Breast epithelium (tissue), 4 donors: ENCODE data around the gene TBL1XR1. TPM values are rescaled to one million over a fixed set of nuclear protein-coding genes. Genes with fewer than 3 reads are reported as not detected.
"Not testable (repeated sequence)": the region's sequence is repeated elsewhere in the genome, so short reads cannot be mapped to it uniquely, and the experiment has no call there.

ENCODE experiments used
- DNase-seq, 2 donors: peaks; one replicate each; pipeline ENCODE4 v3.0.0-alpha.2; 2019; ENCODE audit warnings: low spot score in 2 of 2
- H3K27ac ChIP-seq, 2 donors: fragments of 200-600 bp; sonication (generic) in 1 of 2; one replicate each; pipeline ENCODE4 v1.5.1; 2016 to 2019; ENCODE audit warnings: mild to moderate bottlenecking in 1 of 2
- H3K27me3 ChIP-seq, 2 donors: fragments of 200-600 bp; sonication (generic) in 1 of 2; one replicate each; pipeline versions ENCODE4 v1.5.1 to v1.6.0; 2017 to 2019; ENCODE audit warnings: control low read depth in 1 of 2, mild to moderate bottlenecking in 1 of 2
- H3K36me3 ChIP-seq: fragments of 200-600 bp; one replicate; pipeline ENCODE4 v1.5.1; 2019
- H3K4me1 ChIP-seq, 2 donors: fragments of 200-600 bp; sonication (generic); one replicate each; pipeline ENCODE4 v1.5.1; 2016 to 2019; ENCODE audit warnings: control low read depth in 1 of 2
- H3K4me3 ChIP-seq, 3 donors: fragments of 200-600 bp; sonication (generic); 1 replicate in 2 of 3; 2 replicates in 1 of 3; pipeline ENCODE4 v1.5.1; 2016 to 2019; ENCODE audit warnings: mild to moderate bottlenecking in 3 of 3, moderate library complexity in 2 of 3
- H3K9me3 ChIP-seq, 2 donors: fragments of 200-600 bp; sonication (generic) in 1 of 2; one replicate each; pipeline ENCODE4 v1.5.1; 2016 to 2019; ENCODE audit warnings: control low read depth in 1 of 2
- POLR2A ChIP-seq: fragments of 450-650 bp; IDR thresholded peaks from one replicate; pipeline ENCODE4 v1.6.1; 2016; ENCODE audit warnings: antibody characterized with exemption, mild to moderate bottlenecking, moderate library complexity
- POLR2AphosphoS5 ChIP-seq, 3 donors: sonication (generic); formaldehyde crosslinking; IDR thresholded peaks; one replicate each; pipeline ENCODE4 v1.6.1; 2017; ENCODE audit warnings: antibody characterized with exemption in 3 of 3
- intact Hi-C: fragments of 100-400 bp; cut with DNase I; formaldehyde crosslinking; loops from one replicate; pipeline ENCODE4 v1.15.1; 2023; ENCODE audit warnings: low total_unique reads
- total RNA-seq, 3 donors: library from RNA; depleted of rRNA; stranded (reverse); fragments of >200 nt; gene quantifications; one replicate each; pipeline ENCODE4 v1.1.0, GENCODE V29; 2016
- TF ChIP-seq, protein P1 (sequence below), 3 donors: fragments of 450-650 bp; IDR thresholded peaks; one replicate each; pipeline ENCODE4 v1.5.1; 2016 to 2017; ENCODE audit warnings: antibody characterized with exemption in 3 of 3, mild to moderate bottlenecking in 3 of 3, moderate library complexity in 3 of 3

Gene TBL1XR1
- total RNA-seq, 3 donors from 2014 or later: 92.8 to 147 (median 111) TPM

DNA sequence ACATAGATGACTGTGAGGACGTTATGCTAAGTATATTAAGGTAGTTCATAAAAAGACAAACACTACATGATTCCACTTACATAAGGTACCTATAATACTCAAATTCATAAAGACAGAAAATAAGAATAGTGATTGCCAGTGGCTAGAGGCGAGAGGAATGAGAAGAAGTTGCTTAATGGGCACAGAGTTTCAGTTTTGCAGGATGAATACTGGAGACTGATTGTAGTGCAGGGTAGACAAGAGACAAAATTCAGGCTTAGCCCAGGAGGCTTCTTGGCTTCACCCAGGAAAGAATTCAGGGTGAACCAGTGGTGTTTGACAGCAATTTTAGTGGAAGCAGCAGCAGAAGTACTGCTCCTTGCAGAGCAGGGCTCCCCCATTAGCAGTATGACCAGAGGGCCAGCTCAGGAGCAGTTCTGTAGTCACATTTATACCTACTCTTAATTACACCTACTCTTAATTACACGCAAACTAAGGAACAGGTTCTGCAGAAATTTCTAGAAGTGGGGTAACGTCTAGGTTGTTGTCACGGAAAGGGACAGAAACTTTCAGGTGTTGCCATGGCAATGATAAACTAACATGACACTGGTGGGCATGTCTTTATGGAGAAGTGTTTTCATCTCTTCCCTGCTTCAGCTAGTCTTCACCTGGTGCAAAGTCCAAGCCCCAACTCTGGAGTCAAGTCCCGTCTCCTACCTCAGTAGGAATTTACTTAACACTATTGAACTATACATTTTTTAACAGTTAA is 55.2 kb downstream of the TBL1XR1 start:
- Histone ChIP-seq H3K27me3 (no peaks in the 10 kb centered on the region), H3K27ac (no peak overlapping the region), H3K9me3 (no peaks in the 10 kb centered on the region), H3K4me1 (peaks cover 0 to 2% of the 10 kb centered on the region in 2 donors), H3K4me3 (no peak overlapping the region), H3K36me3 (no peaks in the 10 kb centered on the region)
- intact Hi-C loops: no loop called here
- DNase-seq: no peak
- TF ChIP-seq POLR2AphosphoS5 (IDR thresholded peaks at IDR 0.05) (no peak), POLR2A (no peak)
- TF ChIP-seq, protein P1, sequence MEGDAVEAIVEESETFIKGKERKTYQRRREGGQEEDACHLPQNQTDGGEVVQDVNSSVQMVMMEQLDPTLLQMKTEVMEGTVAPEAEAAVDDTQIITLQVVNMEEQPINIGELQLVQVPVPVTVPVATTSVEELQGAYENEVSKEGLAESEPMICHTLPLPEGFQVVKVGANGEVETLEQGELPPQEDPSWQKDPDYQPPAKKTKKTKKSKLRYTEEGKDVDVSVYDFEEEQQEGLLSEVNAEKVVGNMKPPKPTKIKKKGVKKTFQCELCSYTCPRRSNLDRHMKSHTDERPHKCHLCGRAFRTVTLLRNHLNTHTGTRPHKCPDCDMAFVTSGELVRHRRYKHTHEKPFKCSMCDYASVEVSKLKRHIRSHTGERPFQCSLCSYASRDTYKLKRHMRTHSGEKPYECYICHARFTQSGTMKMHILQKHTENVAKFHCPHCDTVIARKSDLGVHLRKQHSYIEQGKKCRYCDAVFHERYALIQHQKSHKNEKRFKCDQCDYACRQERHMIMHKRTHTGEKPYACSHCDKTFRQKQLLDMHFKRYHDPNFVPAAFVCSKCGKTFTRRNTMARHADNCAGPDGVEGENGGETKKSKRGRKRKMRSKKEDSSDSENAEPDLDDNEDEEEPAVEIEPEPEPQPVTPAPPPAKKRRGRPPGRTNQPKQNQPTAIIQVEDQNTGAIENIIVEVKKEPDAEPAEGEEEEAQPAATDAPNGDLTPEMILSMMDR (IDR thresholded peaks at IDR 0.05): no peak

DNA sequence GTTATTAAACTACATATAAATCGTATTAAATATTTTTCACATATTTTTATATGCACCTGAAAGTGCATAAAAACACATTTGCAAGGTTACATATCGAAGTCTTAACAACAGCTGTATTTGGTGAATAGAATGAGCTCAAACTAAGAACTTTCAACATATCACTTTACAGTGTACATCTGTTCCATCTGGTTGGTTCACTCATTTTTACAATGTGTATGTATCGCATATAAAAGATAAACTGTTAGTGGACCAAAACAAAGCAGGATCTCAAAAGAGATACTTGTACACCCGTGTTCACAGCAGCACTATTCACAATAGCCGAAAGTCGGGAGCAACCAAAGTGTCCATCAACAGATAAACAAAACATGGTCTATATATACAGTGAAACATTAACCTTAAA is 55.8 kb downstream of the TBL1XR1 start:
- H3K36me3 ChIP-seq: no peaks in the 10 kb centered on the region
- TF ChIP-seq POLR2A: no peak
- TF ChIP-seq POLR2AphosphoS5 (IDR thresholded peaks at IDR 0.05): no peak
- TF ChIP-seq, protein P1 (IDR thresholded peaks at IDR 0.05): no peak
- H3K9me3 ChIP-seq: no peaks in the 10 kb centered on the region
- H3K4me1 ChIP-seq: peaks cover 0 to 2% of the 10 kb centered on the region in 2 donors
- intact Hi-C loops: no loop called here
- no peak for DNase-seq
- no peak overlapping the region for H3K4me3 ChIP-seq
- no peaks in the 10 kb centered on the region for H3K27me3 ChIP-seq
- no peak overlapping the region for H3K27ac ChIP-seq

DNA sequence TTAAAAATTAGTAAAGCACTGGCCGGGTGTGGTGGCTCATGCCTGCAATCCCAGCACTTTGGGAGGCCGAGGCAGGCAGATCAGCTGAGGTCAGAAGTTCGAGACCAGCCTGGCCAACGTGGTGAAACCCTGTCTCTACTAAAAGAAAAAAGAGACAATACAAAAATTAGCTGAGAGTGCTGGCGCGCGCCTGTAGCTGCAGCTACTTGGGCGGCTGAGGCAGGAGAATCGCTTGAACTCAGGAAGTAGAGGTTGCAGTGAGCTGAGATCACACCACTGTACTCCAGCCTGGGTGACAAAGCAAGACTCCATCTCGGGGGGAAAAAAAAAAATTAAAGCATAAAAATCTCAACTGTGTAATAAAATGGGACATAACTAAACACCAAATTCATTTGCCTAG is 58.1 kb downstream of the TBL1XR1 start:
- intact Hi-C loops, H3K27me3 ChIP-seq, H3K36me3 ChIP-seq: not testable (repeated sequence)

DNA sequence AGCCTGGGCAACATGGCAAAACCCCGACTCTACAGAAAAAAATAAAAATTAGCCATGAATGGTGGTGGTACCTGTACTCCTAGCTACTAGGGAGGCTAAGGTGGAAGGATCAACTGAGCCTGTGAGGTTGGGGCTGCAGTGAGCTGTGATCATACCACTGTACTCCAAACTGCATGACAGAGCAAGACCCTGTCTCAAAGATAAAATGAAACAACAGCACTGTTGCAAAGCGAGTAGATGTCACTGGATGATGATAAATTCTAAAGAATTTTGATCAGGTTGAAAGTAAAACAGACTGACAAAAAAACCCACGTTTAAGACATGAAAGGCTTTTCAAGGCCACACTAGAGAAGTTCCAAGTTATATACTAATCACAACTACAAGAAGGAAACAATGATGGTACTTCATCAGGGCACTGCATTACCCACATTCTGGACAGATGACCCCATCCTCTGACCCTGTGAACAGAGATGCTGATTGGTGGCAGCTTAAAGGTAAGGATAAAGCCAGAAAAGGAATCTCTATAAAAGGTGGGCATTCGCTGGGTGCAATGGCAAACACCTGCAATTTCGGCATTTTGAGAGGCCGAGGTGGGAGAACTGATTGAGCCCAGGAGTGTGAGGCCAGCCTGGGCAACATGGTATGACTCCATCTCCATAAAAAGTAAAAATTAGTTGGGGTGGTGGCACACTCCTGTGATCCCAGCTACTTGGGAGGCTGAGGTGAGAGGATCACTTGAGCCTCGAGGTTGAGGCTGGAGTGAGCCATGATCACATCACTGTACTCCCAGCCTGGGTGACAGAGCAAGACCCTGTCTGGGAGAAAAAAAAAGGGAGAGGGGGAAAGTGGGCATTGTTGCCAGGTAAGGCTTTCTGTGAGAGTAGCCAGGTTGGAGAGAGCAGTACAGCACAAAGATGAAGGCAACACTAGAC is 59.2 kb downstream of the TBL1XR1 start:
- DNase-seq: no peak
- no peaks in the 10 kb centered on the region for H3K36me3 ChIP-seq
- peaks cover 0 to 2% of the 10 kb centered on the region in 2 donors for H3K4me1 ChIP-seq
- intact Hi-C loops: no loop called here
- no peaks in the 10 kb centered on the region for H3K9me3 ChIP-seq
- TF ChIP-seq POLR2AphosphoS5 (IDR thresholded peaks at IDR 0.05) (no peak), POLR2A (no peak)
- TF ChIP-seq, protein P1 (IDR thresholded peaks at IDR 0.05): no peak
- no peak overlapping the region for H3K27ac ChIP-seq
- no peaks in the 10 kb centered on the region for H3K27me3 ChIP-seq
- H3K4me3 ChIP-seq: no peak overlapping the region

More for the DNA sequence above, 58.1 kb downstream of the TBL1XR1 start:
- H3K4me1 ChIP-seq, H3K27ac ChIP-seq, H3K4me3 ChIP-seq, DNase-seq, H3K9me3 ChIP-seq: not testable (repeated sequence)

DNA sequence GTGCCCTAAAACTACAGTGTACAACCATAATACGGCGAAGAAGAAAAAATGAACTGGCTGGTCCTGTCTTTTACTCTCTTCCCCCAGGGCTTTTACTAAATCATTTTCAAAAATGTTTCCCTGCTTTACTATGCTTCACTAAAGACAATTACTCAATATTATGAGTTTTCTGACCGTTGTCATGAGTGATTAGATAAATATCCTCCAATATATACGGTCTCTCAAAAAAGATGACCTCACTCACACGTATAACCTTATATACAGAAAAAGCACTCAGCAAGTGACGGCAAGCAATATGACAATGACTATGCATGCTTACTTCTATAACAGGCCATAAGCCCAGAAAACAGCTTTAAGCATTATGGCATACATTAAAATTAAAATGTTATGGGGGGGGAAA is 60.5 kb downstream of the TBL1XR1 start:
- no peak for DNase-seq
- Histone ChIP-seq H3K36me3 (no peaks in the 10 kb centered on the region), H3K27me3 (no peaks in the 10 kb centered on the region), H3K4me1 (no peaks in the 10 kb centered on the region), H3K9me3 (no peaks in the 10 kb centered on the region), H3K27ac (no peak overlapping the region), H3K4me3 (no peak overlapping the region)
- intact Hi-C loops: no loop called here
- TF ChIP-seq, protein P1 (IDR thresholded peaks at IDR 0.05): no peak
- no peak for TF ChIP-seq POLR2AphosphoS5 (IDR thresholded peaks at IDR 0.05)
- no peak for TF ChIP-seq POLR2A
